ENCODE measurements around the gene NOC3L. TPM values are rescaled to one million over a fixed set of nuclear protein-coding genes. Genes with fewer than 3 reads are reported as not detected.

The NOC3L gene
- total RNA-seq, 3 donors from 2014 or later, result 7.4 to 11.9 (median 10.2) TPM

GRCh38 chr10:94407668-94408067, 44.9 kb upstream of the NOC3L start:
- ATAC-seq (no peak), DNase-seq (no peak)
- Histone ChIP-seq H3K9me3 (no peaks in the 10 kb centered on the region), H3K36me3 (ENCODE audit: low read depth) (no peaks in the 10 kb centered on the region), H3K4me3 (no peak overlapping the region), H3K4me1 (ENCODE audit: low read depth) (peaks cover 13% of the 10 kb centered on the region)
- intact Hi-C loops (cut with DNase I, micrococcal nuclease), result no loop called here
- no peak for TF ChIP-seq CTCF (IDR thresholded peaks at IDR 0.05)

GRCh38 chr10:94405406-94405805, 42.7 kb upstream of the NOC3L start:
- no peak overlapping the region for H3K4me3 ChIP-seq
- no peaks in the 10 kb centered on the region for H3K9me3 ChIP-seq
- intact Hi-C loops (cut with DNase I, micrococcal nuclease), result no loop called here
- H3K36me3 ChIP-seq (ENCODE audit: low read depth), result no peaks in the 10 kb centered on the region
- no peak for TF ChIP-seq CTCF (IDR thresholded peaks at IDR 0.05)
- no peak for DNase-seq
- no peak for ATAC-seq
- peaks cover 13% of the 10 kb centered on the region for H3K4me1 ChIP-seq (ENCODE audit: low read depth)

GRCh38 chr10:94403380-94404213, 40.9 kb upstream of the NOC3L start:
- peak; percentile 73 for ATAC-seq
- Histone ChIP-seq H3K36me3 (ENCODE audit: low read depth) (no peaks in the 10 kb centered on the region), H3K4me3 (peak overlapping the region; percentile 86), H3K4me1 (ENCODE audit: low read depth) (peaks cover 13% of the 10 kb centered on the region), H3K9me3 (no peaks in the 10 kb centered on the region)
- DNase-seq, result peak; percentile 76 to 79 (median 77)
- intact Hi-C loops (cut with DNase I, micrococcal nuclease), result no loop called here
- no peak for TF ChIP-seq CTCF (IDR thresholded peaks at IDR 0.05)

- DNase-seq (peak in 2 of 3 donors; percentile 39 to 67), ATAC-seq (peak; percentile 55)
- TF ChIP-seq CTCF (IDR thresholded peaks at IDR 0.05), result no peak
- intact Hi-C loops (cut with DNase I, micrococcal nuclease), result no loop called here
- Histone ChIP-seq H3K36me3 (ENCODE audit: low read depth) (no peaks in the 10 kb centered on the region), H3K4me1 (ENCODE audit: low read depth) (peaks cover 13% of the 10 kb centered on the region), H3K4me3 (peak overlapping the region; percentile 86), H3K9me3 (no peaks in the 10 kb centered on the region)
Observed at GRCh38 chr10:94402843-94403379, 40.2 kb upstream of the NOC3L start.

- intact Hi-C loops (cut with DNase I, micrococcal nuclease), result no loop called here
- Histone ChIP-seq H3K36me3 (ENCODE audit: low read depth) (no peaks in the 10 kb centered on the region), H3K9me3 (no peaks in the 10 kb centered on the region), H3K4me3 (peak within 1 kb of the TSS; percentile 86), H3K4me1 (ENCODE audit: low read depth) (peaks cover 13% of the 10 kb centered on the region)
- ATAC-seq, result peak; percentile 92
- no peak for TF ChIP-seq CTCF (IDR thresholded peaks at IDR 0.05)
- peak; percentile 96 for DNase-seq
Observed at GRCh38 chr10:94402204-94402842, 39.6 kb upstream of the NOC3L start, which contains the start of gene TBC1D12. TBC1D12 (plus strand) TSS chr10:94402541; CDS start chr10:94402614, 73 bp downstream.
